ENCODE results near the gene CA5A.

GRCh38 chr16:87960296-87960695 lies 24.0 kb upstream of the CA5A start:
- TF ChIP-seq CTCF (conservative IDR thresholded peaks at IDR 0.05; ENCODE audit: low read depth, low read length) (no peak), POLR2A (IDR thresholded peaks at IDR 0.05; ENCODE audit: low read depth, low read length) (no peak), CEBPB (IDR thresholded peaks at IDR 0.05; ENCODE audit: low read depth, low read length) (no peak), USF2 (IDR thresholded peaks at IDR 0.05; ENCODE audit: low read depth, low read length) (no peak), RCOR1 (IDR thresholded peaks at IDR 0.05; ENCODE audit: insufficient replicate concordance, low read length) (no peak), MXI1 (IDR thresholded peaks at IDR 0.05; ENCODE audit: borderline replicate concordance, low read depth, low read length) (no peak), MAFK (IDR thresholded peaks at IDR 0.05; ENCODE audit: low read depth, low read length) (no peak), RFX5 (IDR thresholded peaks at IDR 0.05; ENCODE audit: low read depth, low read length) (no peak), ELK1 (IDR thresholded peaks at IDR 0.05; ENCODE audit: borderline replicate concordance, low read depth, low read length) (no peak), SMC3 (IDR thresholded peaks at IDR 0.05; ENCODE audit: low read depth, low read length) (no peak), BHLHE40 (IDR thresholded peaks at IDR 0.05; ENCODE audit: low read depth, low read length) (no peak), NFE2L2 (IDR thresholded peaks at IDR 0.05; ENCODE audit: low read depth, low read length) (no peak), CHD1 (IDR thresholded peaks at IDR 0.05; ENCODE audit: low read depth, low read length) (no peak)

Data from IMR-90 (cell line).